ENCODE results near the gene PARD3B. TPM values are rescaled to one million over a fixed set of nuclear protein-coding genes. Genes with fewer than 3 reads are reported as not detected.

PARD3B gene
- total and polyA plus RNA-seq, 2 of the 8 experiments (the other 6 are each of a cell fraction or from before 2014, with no cell fraction given), result 1.2 to 5.7 TPM

GRCh38 chr2:205439621-205440020 lies 894.3 kb downstream of the PARD3B start:
- Histone ChIP-seq H2BK20ac (ENCODE audit: low read length) (no peak overlapping the region), H3K27ac (ENCODE audit: low read depth, low read length) (no peak overlapping the region), H3K23me2 (ENCODE audit: low read depth, low read length) (no peaks in the 10 kb centered on the region), H3K9ac (replicated peaks in 1 of 4; ENCODE audit: extremely low read depth in 1 of 4, low read depth in 3 of 4, low read length in 3 of 4) (no peak overlapping the region), H4K20me1 (replicated peaks in 1 of 2; ENCODE audit: control insufficient read depth in 1 of 2, insufficient read depth in 2 of 2, low read length in 2 of 2) (no peaks in the 10 kb centered on the region), H2AFZ (ENCODE audit: low read length) (no peak overlapping the region), H2BK15ac (ENCODE audit: low read length) (no peak overlapping the region), H3K23ac (ENCODE audit: insufficient read length) (no peak overlapping the region), H3K36me3 (ENCODE audit: control insufficient read depth in 2 of 4, insufficient read depth in 4 of 4, low read length in 3 of 4) (no peaks in the 10 kb centered on the region), H3K9me3 (ENCODE audit: insufficient read depth in 2 of 2, low read depth in 1 of 2, low read length in 1 of 2) (peaks cover 0 to 4% of the 10 kb centered on the region in 2 experiments; a peak in 1 of 4 replicates), H3K56ac (replicated peaks; ENCODE audit: insufficient read length, low read depth, low read length) (no peak overlapping the region), H3K27me3 (replicated peaks in 1 of 4; ENCODE audit: control insufficient read depth in 3 of 4, extremely low read depth in 1 of 4, insufficient read depth in 3 of 4, low read length in 3 of 4) (no peaks in the 10 kb centered on the region; a peak in 1 of 7 replicates), H3K14ac (ENCODE audit: insufficient read length) (no peak overlapping the region), H3K4me1 (replicated peaks in 1 of 4; ENCODE audit: control insufficient read depth in 3 of 4, insufficient read depth in 4 of 4, low read length in 3 of 4) (peaks cover 0 to 3% (median 0%) of the 10 kb centered on the region in 4 experiments; a peak in 1 of 7 replicates), H3K4me2 (ENCODE audit: insufficient read depth in 1 of 2, low read depth in 2 of 2, low read length in 2 of 2) (no peak overlapping the region), H4K91ac (replicated peaks; ENCODE audit: insufficient read length, low read length) (no peak overlapping the region), H3K4me3 (ENCODE audit: extremely low read depth in 1 of 4, insufficient read depth in 2 of 4, low read depth in 3 of 4, low read length in 4 of 4) (no peak overlapping the region), H3K18ac (ENCODE audit: extremely low read depth, low read length) (no peak overlapping the region), H2AK5ac (ENCODE audit: low read depth, low read length) (no peak overlapping the region), H3K79me2 (ENCODE audit: control insufficient read depth in 1 of 2, insufficient read depth in 2 of 2, low read length in 2 of 2) (no peaks in the 10 kb centered on the region), H3K79me1 (ENCODE audit: low read depth, low read length) (no peaks in the 10 kb centered on the region), H2BK12ac (ENCODE audit: low read depth, low read length) (no peak overlapping the region), H3K4ac (replicated peaks; ENCODE audit: insufficient read length, low read depth, low read length) (no peak overlapping the region), H2BK120ac (replicated peaks; ENCODE audit: low read depth, low read length) (no peak overlapping the region), H4K8ac (ENCODE audit: extremely low read depth, insufficient read depth, low read length) (no peak overlapping the region), H4K5ac (ENCODE audit: insufficient read length, low read depth, low read length) (no peak overlapping the region), H2BK5ac (ENCODE audit: low read depth, low read length) (no peak overlapping the region)
- DNase-seq (ENCODE audit: low read depth in 1 of 2, low spot score in 2 of 2), result no peak
- TF ChIP-seq GTF2F1 (IDR thresholded peaks at IDR 0.05; ENCODE audit: borderline replicate concordance, low read depth, low read length) (no peak), RAD21 (IDR thresholded peaks at IDR 0.05 in 1 of 2, conservative IDR thresholded peaks at IDR 0.05 in 1 of 2; ENCODE audit: low read depth in 2 of 2, low read length in 2 of 2) (no peak), JUND (IDR thresholded peaks at IDR 0.05; ENCODE audit: low read length) (no peak)
- 83% methylated on average over 2 of the region's 2 CpGs; no CpG with 5 or more reads in 1 of the 2 experiments for WGBS, 2 experiments (ENCODE audit: extremely low coverage in 1 of 2, insufficient coverage in 1 of 2, insufficient read length in 1 of 2, insufficient replicate concordance in 2 of 2, low coverage in 1 of 2, low lambda C conversion rate in 2 of 2, missing lambda C conversion rate in 1 of 2)
- FAIRE-seq, result no peak
- POLR2A ChIA-PET (ENCODE audit: partially characterized antibody), result no interaction called here
- CTCF ChIA-PET (ENCODE audit: partially characterized antibody), result interaction anchor here (0.6 kb wide), 1 partner anchor 73 kb away, joined by 3 read pairs; no protein-coding TSS in a partner anchor

All from H1 (cell line).